ENCODE results near the gene SLC25A52.

SLC25A52 gene

DNA sequence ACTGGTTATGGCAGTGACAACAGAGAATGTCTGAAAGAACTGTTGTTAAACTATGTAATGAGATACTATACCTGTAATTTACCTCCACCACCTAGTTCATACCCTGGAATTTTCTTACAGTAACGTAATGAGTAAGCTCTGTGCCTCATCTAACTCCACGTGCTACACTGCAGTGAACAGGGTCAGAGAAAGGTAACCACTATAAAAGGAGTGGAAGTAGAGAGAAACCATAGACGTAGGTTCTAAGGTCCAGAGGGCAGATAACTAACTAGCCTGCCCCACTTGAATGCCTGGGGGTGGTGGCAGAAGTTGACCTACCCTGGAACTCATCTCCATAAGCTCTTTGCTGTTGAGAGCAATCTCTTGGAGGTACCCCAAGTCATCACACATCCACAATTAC, 44.3 kb downstream of the SLC25A52 start:
- no peak overlapping the region for H3K9ac ChIP-seq (ENCODE audit: low read depth, low read length)
- H3K27me3 ChIP-seq (ENCODE audit: control insufficient read depth, insufficient read depth, low read length), result no peaks in the 10 kb centered on the region
- H3K4me1 ChIP-seq (ENCODE audit: control insufficient read depth, insufficient read depth, low read length), result no peaks in the 10 kb centered on the region
- no peaks in the 10 kb centered on the region for H3K9me3 ChIP-seq (ENCODE audit: control insufficient read depth, insufficient read depth, low read length)
- H3K36me3 ChIP-seq (ENCODE audit: control insufficient read depth, insufficient read depth, low read length), result no peaks in the 10 kb centered on the region
- no peak overlapping the region for H3K4me3 ChIP-seq (ENCODE audit: low read depth, low read length)

DNA sequence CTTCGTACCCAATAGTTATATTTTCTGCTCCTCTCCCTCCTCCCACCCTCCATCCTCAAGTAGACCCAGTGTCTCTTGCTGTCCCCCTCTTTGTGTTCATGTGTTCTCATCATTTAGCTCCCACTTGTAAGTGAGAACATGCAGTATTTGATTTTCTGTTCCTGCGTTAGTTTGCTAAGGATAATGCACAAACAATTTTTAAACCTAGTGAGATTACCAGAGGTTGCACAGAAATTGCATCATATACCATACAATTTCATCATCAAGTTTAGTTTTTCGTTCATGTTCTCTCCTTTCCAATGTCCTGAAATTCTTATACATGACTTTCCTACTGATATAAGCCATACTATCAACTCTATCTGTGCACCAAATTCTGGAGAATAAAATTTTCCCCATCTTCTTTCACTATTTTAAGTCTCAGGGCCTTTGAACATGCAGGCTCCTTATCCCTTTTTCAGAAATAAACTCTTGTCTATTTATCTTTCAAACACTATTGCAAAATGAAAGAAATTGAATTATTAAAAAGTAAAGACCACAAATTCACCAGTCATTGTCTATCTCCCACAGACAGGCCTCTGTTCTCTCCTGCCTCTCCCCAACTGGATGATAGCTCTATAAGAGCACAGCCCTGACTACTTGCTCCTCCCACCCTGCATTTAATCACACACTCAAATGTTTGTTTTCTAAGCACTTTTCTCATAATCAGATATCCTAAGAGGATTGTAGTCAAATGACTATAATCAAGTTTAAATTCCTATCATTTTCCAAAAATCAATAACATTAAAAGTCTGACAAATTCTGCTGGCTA, 49.1 kb downstream of the SLC25A52 start:
- H3K36me3 ChIP-seq (ENCODE audit: control insufficient read depth, insufficient read depth, low read length), result no peaks in the 10 kb centered on the region
- no peaks in the 10 kb centered on the region for H3K27me3 ChIP-seq (ENCODE audit: control insufficient read depth, insufficient read depth, low read length)

DNA sequence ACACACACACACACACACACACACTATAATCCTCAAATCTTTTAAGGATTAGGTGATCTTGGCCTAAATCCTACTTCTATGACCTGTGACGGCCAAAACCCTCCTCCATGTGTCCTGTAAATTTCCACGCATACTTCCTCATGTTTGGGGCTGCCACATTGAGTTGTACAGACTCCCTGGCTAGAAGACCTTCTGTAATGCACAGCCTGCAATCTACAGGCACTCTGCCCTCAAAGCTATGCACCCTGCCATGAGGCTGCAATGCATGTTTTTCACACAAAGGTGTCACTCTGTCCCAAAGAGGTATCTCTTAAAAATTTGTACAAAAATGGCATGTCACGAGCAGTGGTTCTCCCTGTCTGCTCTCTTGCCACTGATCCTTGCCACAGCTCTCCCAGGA, 49.9 kb downstream of the SLC25A52 start:
- H3K4me1 ChIP-seq (ENCODE audit: control insufficient read depth, insufficient read depth, low read length), result no peaks in the 10 kb centered on the region
- H3K27me3 ChIP-seq (ENCODE audit: control insufficient read depth, insufficient read depth, low read length), result no peaks in the 10 kb centered on the region
- H3K9me3 ChIP-seq (ENCODE audit: control insufficient read depth, insufficient read depth, low read length), result no peaks in the 10 kb centered on the region
- H3K9ac ChIP-seq (ENCODE audit: low read depth, low read length), result no peak overlapping the region
- no peak overlapping the region for H3K4me3 ChIP-seq (ENCODE audit: low read depth, low read length)
- H3K36me3 ChIP-seq (ENCODE audit: control insufficient read depth, insufficient read depth, low read length), result no peaks in the 10 kb centered on the region

More for the DNA sequence above, 49.1 kb downstream of the SLC25A52 start:
- H3K4me3 ChIP-seq (ENCODE audit: low read depth, low read length), result no peak overlapping the region
- H3K4me1 ChIP-seq (ENCODE audit: control insufficient read depth, insufficient read depth, low read length), result no peaks in the 10 kb centered on the region
- no peak overlapping the region for H3K9ac ChIP-seq (ENCODE audit: low read depth, low read length)
- no peaks in the 10 kb centered on the region for H3K9me3 ChIP-seq (ENCODE audit: control insufficient read depth, insufficient read depth, low read length)

Measured in iPS-15b (cell line).